C4-2B (cell line): ENCODE measurements around the gene RC3H1.

ENCODE experiments used
- ZFX ChIP-seq: fragments of 450-650 bp; IDR thresholded peaks from 2 replicates; pipeline ENCODE4 v1.6.1; 2017
- TF ChIP-seq, protein P1 (sequence below): fragments of 450-650 bp; conservative IDR thresholded peaks from 2 replicates; pipeline ENCODE4 v1.5.1; 2017; ENCODE audit warnings: mild to moderate bottlenecking

DNA sequence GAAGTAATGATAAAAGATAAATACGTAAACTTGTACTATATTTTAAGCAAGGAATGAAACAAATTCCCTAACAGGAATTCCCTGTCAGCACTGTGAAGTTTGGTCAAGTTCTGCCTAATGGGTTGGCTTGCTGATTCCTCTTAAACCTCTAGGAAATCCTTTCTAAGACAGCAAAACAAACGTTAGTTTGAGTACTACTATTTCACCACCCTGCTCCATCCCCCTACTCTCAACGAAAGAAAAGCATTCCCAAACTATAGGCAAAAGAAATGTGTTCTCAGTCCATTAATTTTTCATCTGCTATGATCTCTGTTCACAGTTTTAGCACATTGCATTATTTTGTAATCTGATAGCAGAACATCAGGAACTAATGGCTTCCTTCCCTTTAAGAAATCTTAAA, 121.2 kb downstream of the RC3H1 start:
- TF ChIP-seq, protein P1, sequence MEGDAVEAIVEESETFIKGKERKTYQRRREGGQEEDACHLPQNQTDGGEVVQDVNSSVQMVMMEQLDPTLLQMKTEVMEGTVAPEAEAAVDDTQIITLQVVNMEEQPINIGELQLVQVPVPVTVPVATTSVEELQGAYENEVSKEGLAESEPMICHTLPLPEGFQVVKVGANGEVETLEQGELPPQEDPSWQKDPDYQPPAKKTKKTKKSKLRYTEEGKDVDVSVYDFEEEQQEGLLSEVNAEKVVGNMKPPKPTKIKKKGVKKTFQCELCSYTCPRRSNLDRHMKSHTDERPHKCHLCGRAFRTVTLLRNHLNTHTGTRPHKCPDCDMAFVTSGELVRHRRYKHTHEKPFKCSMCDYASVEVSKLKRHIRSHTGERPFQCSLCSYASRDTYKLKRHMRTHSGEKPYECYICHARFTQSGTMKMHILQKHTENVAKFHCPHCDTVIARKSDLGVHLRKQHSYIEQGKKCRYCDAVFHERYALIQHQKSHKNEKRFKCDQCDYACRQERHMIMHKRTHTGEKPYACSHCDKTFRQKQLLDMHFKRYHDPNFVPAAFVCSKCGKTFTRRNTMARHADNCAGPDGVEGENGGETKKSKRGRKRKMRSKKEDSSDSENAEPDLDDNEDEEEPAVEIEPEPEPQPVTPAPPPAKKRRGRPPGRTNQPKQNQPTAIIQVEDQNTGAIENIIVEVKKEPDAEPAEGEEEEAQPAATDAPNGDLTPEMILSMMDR, result no peak
- TF ChIP-seq ZFX, result no peak
